Measurements from ENCODE around the gene CSNK2A3.
"Not testable (repeated sequence)": the region's sequence is repeated elsewhere in the genome, so short reads cannot be mapped to it uniquely, and the experiment has no call there.

The CSNK2A3 gene

DNA sequence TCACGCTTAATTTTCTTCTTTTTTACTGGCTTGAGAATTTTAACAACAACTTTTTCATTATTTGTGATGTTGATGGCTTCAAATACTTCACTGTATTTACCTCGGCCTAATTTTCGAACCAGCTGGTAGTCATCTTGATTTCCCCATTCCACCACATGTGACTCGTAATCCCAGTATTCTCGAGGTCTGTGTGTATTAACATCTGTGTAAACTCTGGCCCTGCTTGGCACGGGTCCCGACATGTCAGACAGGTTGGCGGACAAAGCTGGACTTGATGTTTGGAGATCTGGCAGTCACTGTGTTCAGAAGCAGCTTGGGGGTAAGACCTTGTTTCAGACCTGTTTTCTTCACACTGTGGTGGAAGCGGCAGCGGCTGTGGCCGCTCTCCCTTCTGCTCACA lies at the start of gene CSNK2A3:
TSS of gene CSNK2A3 (minus strand) at position 373 of the 400 bp plus-strand sequence. CDS start at position 242, 131 bp downstream.
- DNase-seq (ENCODE audit: low read depth): not testable (repeated sequence)

DNA sequence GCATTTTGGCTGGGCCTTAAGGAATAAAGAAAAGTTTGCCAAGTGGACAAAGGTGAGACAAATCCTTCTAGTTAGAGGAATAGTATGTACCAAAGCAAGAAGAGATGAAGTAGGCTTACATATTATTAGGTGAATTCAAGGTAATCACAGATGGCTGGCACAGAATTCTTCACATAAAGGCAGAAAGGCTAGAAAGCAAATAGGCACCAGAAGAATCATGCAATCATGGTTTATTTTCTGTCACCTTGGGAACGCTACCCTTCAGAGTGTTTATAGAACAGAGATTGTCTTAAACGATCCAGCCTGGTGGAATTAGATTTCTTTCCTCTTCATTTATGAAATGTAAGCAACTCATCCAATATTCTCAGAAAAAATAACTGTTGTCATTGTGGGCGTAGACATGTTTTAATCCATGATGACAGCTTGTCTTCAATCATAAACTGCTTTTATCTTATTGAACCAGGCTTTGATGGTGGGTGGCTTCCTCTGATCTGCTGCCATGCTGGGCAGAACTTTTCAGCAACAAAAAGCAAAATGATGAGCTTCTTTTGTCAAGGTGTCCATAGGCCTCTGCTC lies 49.0 kb upstream of the CSNK2A3 start:
- DNase-seq (ENCODE audit: low read depth): no peak

- no peak for DNase-seq (ENCODE audit: low read depth)
These were observed 47.7 kb upstream of the CSNK2A3 start for GRCh38 chr11:11400635-11401232.

DNA sequence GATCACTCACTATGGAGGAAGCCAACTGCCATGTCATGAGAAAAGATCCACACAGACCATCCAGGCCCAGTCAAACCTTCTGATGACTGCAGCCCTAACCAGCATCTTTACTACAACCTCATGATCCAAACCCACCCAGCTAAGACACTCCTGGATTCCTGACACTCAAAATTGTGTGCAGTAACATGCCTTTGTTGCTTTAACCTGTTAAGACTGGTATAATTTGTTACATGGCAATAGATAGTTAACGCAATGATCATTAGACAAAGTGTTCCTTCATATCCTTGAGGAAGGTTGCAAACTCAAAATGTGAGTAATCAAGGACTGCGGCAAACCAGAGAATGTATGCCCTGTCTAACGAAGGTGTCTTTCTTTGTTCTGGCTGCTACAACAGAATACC lies 47.1 kb upstream of the CSNK2A3 start:
- DNase-seq (ENCODE audit: low read depth): no peak

- no peak for DNase-seq (ENCODE audit: low read depth)
These were observed 44.7 kb upstream of the CSNK2A3 start for GRCh38 chr11:11397781-11398180.

GRCh38 chr11:11397036-11397415 lies 44.0 kb upstream of the CSNK2A3 start:
- no peak for DNase-seq (ENCODE audit: low read depth)

DNA sequence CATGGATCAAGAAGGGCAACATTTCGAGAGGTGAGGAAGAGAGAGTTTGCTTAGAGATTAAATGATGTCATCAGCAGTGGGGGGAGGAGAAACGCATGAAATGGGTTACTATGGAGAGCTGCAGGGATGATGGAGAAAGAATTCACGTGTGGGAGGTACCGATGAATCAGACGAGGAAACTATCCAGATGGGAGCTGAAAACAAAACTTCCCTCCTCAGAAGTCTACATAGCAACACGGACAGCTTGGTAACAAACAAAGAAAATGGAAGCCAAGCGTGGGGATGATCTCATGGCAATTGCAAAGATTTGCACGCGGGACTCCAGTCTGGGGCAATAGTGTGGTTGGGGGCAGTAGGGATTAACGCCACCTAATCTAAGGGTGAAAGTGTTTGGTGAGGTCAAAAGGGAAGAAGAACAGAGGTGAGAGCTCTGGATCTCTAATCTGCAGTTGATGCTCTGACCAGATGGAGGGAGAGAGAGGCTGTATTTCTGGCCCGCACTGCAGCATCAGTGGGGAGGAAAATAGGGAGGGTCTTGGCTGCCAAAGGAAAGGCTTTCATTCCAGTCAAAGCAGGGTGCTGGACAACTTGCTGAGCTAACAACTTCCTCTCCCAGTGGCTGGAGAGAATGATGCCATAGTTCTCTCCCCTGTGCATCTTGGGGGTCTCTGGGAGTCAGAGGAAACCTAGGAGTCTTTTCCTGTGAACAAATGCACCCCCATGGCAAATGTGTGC lies 43.4 kb upstream of the CSNK2A3 start:
- DNase-seq (ENCODE audit: low read depth): peak; percentile 93

DNA sequence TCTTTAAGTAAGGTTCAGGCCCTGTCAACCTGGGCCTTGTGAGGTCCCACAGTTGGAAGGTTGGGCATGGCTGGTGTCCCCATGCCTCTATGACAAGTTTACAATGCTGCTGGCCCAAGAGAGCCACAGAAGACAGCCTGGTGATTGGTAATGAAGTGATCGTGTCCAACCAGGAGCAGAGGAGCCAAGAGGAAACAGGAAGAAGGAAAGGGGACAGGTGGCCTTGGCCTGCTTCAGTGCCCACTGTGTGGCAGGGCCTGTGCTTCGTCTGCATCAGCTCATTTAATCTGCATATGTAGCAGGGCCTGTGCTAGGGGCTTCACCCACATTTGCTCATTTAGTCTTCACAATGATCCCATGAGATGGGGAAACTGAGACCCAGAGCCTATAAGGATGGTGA lies 42.1 kb upstream of the CSNK2A3 start:
- DNase-seq (ENCODE audit: low read depth): no peak

- no peak for DNase-seq (ENCODE audit: low read depth)
These were observed 41.2 kb upstream of the CSNK2A3 start for GRCh38 chr11:11394241-11394640.

GRCh38 chr11:11391796-11392463 lies 38.9 kb upstream of the CSNK2A3 start:
- DNase-seq (ENCODE audit: low read depth): peak; percentile 69

DNA sequence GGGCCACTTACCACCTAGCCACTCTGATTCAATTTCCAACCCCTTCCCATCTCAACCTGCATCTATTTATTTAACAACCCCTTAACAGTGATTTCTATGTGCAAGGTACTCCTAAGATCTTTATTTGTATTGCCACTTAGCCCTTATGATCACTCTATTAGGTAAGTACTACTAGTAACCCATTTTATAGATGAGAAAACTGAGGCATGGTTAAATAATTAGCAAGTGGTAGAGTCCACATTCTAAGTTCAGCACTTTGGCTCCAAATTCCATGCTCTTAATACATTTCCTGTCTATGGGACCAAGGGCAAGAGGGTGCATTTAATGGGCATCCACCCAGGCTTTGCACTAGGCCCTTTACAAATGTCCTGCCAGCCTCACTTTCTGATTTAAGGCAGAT lies 38.1 kb upstream of the CSNK2A3 start:
- DNase-seq (ENCODE audit: low read depth): no peak

DNA sequence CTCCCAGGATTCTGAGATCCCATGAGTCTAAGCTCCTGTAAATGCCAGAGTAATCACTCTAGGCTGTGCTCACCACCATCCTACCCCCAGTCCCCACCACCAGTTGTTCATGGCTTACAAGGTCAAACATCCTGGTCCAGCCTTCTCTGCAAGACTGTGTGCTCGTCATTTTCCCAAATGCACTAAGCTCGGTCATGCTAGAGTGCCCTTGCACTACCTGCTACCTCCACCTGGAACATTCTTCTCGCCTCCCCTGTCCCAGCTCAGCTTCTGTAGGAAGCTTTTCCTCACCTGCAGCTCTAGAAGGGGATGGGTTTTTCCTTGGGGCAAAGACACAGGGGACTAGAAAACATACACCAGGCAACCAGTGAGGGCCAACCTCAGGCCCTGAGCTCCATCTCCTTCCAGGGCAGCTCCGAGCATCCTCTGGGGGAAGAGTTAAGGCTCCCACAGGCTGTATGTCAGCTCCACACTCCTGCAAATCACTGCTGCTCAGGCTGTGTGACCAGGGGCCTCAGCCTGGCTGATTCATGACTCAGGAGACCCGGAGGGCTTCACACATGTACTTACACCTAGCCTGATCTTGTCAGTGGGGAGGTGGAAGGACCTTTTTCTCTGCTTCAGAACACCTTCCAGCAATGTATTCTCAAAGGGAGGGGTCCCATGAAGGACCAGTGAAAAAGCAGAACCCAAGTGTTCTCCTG lies 37.2 kb upstream of the CSNK2A3 start:
- DNase-seq (ENCODE audit: low read depth): no peak

DNA sequence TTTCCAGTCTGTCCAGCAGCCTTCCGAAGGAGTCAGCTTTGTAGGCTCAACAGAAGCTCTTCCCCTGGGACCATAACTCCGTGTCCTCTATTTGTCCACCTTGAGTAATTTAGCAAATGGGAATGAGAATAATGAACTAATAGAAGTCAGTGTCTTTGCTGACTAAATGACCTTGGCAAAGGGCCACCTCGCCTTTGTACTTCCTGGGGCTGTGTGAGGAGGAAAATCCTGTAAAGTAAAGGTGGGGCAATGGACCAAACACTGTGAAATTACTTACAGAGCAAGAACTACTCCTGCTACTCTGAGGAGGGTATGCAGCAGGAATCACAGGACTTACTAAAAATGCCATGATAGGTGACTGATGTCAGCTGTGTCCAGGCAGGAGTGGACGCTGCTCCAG lies 36.2 kb upstream of the CSNK2A3 start:
- DNase-seq (ENCODE audit: low read depth): no peak

- no peak for DNase-seq (ENCODE audit: low read depth)
These were observed 34.7 kb upstream of the CSNK2A3 start for GRCh38 chr11:11387622-11388305.

- no peak for DNase-seq (ENCODE audit: low read depth)
These were observed 34.2 kb upstream of the CSNK2A3 start for GRCh38 chr11:11387207-11387606.

- no peak for DNase-seq (ENCODE audit: low read depth)
These were observed 31.8 kb upstream of the CSNK2A3 start for GRCh38 chr11:11384829-11385228.

DNA sequence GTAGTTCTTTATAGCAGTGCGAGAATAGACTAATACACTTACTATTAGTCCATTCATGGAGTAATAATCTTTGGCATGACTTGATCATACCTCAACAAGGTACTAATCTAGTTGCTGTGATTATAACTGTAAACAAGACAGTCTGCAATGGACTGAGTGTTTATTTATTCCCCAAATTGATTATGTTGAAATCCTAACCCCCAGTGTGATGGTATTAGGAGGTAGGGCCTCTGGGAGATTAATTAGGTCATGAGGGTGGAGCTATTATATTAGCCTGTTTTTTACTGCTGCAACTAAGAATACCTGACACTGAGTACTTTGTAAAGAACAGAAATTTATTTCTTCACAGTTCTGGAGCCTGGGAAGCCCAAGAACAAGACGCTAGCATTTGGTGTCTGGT lies 30.9 kb upstream of the CSNK2A3 start:
- no peak for DNase-seq (ENCODE audit: low read depth)

DNA sequence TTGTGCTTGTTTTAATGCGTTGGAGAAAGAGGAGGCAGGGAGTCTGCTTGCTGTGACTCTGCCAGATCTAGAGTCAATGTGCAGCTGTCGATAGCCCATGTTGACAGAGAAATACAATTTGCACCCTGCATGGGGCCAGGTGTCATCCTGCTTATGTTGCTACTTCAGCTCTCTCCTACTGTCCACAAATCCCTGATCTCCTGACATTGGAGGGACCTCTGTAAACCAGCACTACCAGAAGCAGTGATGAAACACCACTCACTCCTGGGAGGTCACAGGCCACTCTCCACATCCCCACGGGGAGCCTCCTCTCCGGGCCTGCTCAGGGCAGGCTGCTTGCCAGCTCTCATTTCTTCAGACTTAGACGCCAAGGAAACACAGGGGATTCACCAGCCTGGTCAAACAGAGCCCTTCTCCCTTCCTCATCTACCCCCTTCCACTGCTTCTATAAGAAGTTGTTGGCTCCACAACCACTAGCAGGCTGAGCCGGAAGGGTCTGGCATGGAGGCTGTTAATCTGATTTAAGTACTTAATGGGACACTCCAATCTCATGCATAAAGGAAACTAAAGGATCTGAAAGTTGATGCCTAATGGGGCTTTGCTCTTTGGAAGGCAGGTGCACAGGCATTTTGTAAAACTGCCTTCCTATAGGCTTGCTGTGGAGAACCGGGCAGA lies 29.9 kb upstream of the CSNK2A3 start:
- no peak for DNase-seq (ENCODE audit: low read depth)

- DNase-seq (ENCODE audit: low read depth): no peak
These were observed 28.5 kb upstream of the CSNK2A3 start for GRCh38 chr11:11381471-11382105.

DNA sequence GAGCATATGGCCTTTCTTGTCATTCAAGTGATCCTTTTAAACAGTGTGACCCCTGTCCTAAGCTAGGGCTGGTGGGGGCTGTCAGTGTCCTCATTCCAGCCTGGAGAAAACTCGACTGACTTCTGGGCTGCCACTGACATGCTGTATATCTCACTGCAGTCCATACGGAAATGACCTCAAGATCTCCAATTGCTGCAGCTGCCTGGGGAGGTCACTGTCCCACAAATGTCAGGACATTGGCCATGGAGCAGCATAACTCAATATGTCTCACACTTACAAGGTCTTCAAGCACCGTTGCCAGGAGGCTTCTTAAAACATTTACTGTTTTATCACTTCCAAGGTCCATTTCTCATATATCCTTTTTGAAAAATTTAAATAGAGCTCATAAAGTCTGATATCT lies 27.8 kb upstream of the CSNK2A3 start:
- no peak for DNase-seq (ENCODE audit: low read depth)

GRCh38 chr11:11380340-11380739 lies 27.3 kb upstream of the CSNK2A3 start:
- no peak for DNase-seq (ENCODE audit: low read depth)

Data from GM04504 (cell line).